Left ventricle myocardium superior (tissue), 1 donor: Measurements from ENCODE around the gene ZNF330. TPM values are rescaled to one million over a fixed set of nuclear protein-coding genes. Genes with fewer than 3 reads are reported as not detected.
A peak's percentile ranks its signal among the peaks of the same experiment; 100 is the strongest.
"Not testable (repeated sequence)": the region's sequence is repeated elsewhere in the genome, so short reads cannot be mapped to it uniquely, and the experiment has no call there.

ENCODE experiments used
- ATAC-seq: fragments of 200-7000 bp; cut with Tn5 transposase; one replicate; pipeline ENCODE4 v1.9.1; 2020; ENCODE audit warnings: mild to moderate bottlenecking, moderate library complexity
- DNase-seq: peaks from one replicate; pipeline ENCODE4 v3.0.0-alpha.2; 2020
- intact Hi-C: fragments of 100-400 bp; cut with micrococcal nuclease; formaldehyde crosslinking; loops from one replicate; pipeline ENCODE4 v1.11.0; 2022
- long read RNA-seq: library from polyadenylated mRNA; unstranded; transcript quantifications from one replicate; pipeline ENCODE4 v2.0.0, GENCODE V29; 2021
- total RNA-seq: library from RNA; stranded (reverse); fragmentation: NEBNext Ultra II Directional; extraction: Animal tissue kit (Norgen Biotek cat#: 25700); gene quantifications from one replicate; pipeline ENCODE4 v1.2.1, GENCODE V29; 2021
- donor health status: DM: no; HTN: yes; CAD: no; lungs with severe emphysema.

ZNF330 gene
- total RNA-seq: 160 TPM
- long read RNA-seq, transcript ZNF330-207 (2 exons, 733 nt): major isoform, 15 of 36 reads
- long read RNA-seq, partial matches to known transcripts: 15 of 36 reads
- long read RNA-seq, other reads (novel, unspliced or antisense): 6 of 36 reads

DNA sequence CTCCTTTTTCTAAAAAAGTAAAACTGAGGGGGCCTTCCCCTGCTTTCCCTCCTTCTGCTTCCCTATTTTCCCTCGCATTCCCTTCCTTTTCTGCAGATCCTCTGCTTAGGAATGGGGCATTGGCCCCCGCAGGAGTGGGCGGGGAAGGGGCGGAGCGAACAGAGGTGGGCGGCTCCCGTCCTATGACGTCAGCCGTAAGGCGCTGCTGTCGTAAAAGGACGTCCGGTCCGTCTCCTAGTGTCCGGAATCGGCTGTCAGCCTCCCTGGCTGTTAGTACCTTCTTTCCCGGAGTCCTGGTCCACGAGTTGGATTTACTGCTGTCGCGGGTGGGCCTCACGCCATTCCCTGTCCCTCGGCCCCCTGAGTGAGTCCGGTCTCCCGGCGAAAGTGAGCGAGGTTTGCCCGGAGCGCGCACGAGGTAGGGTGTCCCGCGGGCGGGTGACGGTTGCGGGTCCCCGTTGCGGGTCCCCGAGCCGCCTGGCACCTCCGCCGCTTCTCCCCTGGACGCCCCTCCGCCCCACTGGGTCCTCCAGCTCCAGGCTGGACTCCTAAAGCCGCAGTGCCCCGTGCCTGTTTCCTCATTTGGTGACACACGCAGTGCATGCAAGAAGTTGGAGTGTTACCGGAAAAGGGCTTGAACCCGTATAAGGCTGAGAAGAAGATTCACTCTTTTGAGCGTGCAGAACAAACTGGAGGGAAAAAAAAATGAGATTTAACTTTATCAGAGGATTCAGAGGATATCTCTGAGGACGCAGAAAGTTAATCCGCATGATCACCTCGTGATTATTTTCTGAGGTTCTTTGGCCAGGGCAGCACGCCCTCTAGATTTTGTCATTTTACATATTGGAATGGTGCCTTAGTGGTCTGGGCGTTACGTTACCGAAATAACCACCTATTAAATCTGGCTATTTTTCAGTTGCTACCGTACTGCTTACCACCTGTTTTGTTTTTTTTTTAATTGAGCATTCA lies at the start of gene ZNF330:
ZNF330 (plus strand) TSS at position 205 of the 969 bp plus-strand sequence. CDS start 1,477 bp downstream, outside the sequence.
- ATAC-seq: peak; percentile 96
- intact Hi-C loops: no loop called here
- peak; percentile 97 for DNase-seq

DNA sequence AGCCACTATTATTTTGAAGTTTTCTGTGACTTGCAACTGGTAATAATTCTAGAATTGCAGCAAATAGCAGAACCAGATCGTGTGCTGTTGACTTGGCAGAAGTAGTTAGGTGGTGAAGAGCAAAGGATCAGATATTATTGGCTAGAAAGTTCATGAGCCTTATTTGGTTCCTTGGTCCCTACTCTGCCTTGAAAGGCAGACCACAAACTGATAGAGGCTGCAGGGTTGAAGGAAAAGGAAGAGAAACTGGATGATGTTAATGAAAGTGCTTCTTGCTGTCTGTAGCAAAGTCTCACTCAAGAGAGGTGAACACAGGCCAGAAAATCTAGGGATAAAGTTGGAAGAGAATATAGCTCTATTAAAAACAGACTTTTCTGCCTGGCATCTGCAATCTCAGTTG lies 46.2 kb upstream of the ZNF330 start:
- ATAC-seq (no peak), DNase-seq (no peak)
- intact Hi-C loops: no loop called here

DNA sequence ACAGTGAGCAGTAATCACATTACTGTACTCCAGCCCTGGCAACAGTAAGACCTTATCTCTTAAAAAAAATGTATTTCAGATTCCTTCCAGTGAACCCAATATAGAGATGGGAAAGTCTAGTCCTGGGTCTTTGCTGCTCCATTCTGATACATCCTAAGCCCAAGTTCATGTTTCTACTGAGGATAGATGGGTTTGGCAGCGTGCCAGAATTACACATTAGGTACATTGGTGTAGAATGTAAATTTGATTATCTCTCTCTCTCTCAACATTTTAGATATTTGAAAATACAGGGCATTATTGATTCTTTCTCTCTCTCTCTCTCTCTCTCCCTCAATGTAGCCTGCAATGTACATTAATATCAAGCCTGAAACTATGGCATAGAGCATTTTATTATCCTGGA lies 43.5 kb upstream of the ZNF330 start:
- intact Hi-C loops: no loop called here
- no peak for DNase-seq
- no peak for ATAC-seq

- intact Hi-C loops: no loop called here
- ATAC-seq (no peak), DNase-seq (no peak)
Observed at GRCh38 chr4:141179474-141180373, 41.0 kb upstream of the ZNF330 start.

GRCh38 chr4:141180991-141181761 lies 39.5 kb upstream of the ZNF330 start:
- ATAC-seq (no peak), DNase-seq (no peak)
- intact Hi-C loops: no loop called here

DNA sequence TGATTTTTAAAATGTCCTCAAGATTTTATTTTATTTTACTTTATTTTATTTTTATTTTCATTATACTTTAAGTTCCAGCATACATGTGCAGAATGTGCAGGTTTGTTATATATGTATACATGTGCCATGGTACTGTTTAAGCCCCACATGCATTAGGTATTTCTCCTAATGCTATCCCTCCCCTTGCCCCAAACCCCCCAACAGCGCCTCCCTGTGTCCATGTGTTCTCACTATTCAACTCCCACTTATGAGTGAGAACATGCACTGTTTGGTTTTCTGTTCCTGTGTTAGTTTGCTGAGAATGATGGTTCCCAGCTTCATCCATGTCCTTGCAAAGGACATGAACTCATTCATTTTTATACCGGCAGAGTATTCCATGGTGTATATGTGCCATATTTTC lies 37.2 kb upstream of the ZNF330 start:
- intact Hi-C loops, ATAC-seq, DNase-seq: not testable (repeated sequence)

- no peak for ATAC-seq
Observed at GRCh38 chr4:141192564-141192963, 28.1 kb upstream of the ZNF330 start.

DNA sequence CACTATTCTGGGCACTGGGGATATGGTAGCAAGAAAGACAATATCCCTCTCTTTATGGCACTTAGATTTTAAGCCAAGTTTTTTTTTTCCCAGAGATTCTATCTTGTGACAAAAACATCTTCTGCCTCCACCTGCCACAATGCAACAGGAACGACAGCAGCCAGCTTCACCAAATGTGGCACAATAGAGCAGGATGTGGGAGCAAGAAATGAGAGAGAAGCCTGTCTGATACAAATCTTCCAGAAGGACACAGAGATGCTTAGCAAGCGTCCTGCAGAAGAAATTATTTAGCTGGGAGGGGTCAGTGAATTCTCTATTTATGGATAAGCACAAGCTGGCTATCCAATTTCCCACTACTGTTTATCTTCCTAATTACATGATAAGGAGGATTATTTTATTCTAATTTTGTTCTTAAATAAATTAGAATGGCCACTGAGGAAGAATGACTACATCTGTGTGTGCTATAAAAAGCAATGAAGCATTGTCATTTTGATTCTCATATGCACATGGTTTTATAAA lies 27.1 kb upstream of the ZNF330 start:
- intact Hi-C loops: no loop called here
- no peak for ATAC-seq

More at GRCh38 chr4:141192564-141192963, 28.1 kb upstream of the ZNF330 start:
- DNase-seq: no peak
- intact Hi-C loops: no loop called here

GRCh38 chr4:141195095-141195707 lies 25.5 kb upstream of the ZNF330 start:
- DNase-seq (no peak), ATAC-seq (peak; percentile 50)
- intact Hi-C loops: no loop called here

More for the DNA sequence above, 27.1 kb upstream of the ZNF330 start:
- DNase-seq: no peak

DNA sequence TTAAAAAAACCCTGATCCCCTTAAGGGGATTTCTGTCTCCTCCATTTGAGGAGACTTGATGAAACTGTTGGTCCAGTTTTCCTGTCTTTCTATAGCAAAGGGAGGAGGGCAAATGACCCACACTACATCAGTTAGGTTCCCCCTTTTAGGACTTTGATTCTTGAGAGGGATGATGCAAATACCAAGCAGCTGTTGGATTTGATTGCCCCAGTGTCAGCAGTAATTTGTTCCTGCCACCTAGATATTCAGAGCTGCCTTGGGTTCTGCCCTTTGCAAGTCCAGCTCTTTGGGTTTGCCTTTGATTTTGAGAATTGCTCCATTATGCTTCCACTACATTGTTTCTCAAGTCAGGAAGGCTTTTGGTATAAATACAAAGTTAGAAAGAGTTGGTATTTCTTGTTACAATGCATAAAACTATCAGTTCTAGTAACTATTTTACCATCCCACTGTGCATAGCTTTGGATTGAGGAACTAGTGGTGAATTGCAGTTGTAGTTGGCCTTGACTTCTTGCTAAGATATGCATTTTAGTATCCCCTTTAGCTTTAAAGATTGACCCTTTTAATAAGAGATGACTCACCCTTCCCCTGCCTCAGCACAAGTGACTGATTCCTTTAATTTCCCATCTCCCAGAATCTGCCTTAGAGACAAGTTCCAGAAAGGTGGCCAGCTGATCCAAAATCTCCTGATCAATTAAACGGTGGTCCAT lies 24.3 kb upstream of the ZNF330 start:
- intact Hi-C loops: no loop called here
- DNase-seq: no peak
- ATAC-seq: peak; percentile 55

GRCh38 chr4:141207961-141208360 lies 12.7 kb upstream of the ZNF330 start:
- DNase-seq (no peak), ATAC-seq (peak; percentile 54)
- intact Hi-C loops: no loop called here

GRCh38 chr4:141210168-141210567 lies 10.5 kb upstream of the ZNF330 start:
- no peak for DNase-seq
- intact Hi-C loops: no loop called here
- no peak for ATAC-seq

DNA sequence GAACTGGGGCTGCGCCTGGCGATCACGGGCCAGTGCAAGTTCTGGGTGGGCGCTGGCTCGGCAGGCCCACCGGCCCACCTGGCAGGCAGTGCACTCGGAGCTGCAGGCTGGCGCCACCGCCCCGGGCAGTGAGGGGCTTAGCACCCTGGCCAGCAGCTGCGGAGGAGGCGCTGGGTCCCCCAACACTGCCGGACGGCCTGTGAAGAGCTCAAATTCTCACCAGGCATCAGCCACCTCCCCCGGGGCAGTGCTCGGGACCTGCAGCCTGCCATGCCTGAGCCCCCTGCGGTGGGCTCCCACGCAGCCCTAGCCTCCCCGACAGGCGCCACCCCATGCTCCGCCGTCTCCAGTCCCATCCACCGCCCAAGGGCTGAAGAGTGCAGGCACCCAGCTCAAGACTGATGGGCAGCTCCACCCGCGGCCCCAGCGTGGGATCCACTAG lies 7.1 kb upstream of the ZNF330 start:
- ATAC-seq (no peak), DNase-seq (no peak)
- intact Hi-C loops: no loop called here

GRCh38 chr4:141215030-141215429 lies 5.7 kb upstream of the ZNF330 start:
- ATAC-seq (peak; percentile 11), DNase-seq (no peak)
- intact Hi-C loops: no loop called here

- peak; percentile 28 for DNase-seq
- intact Hi-C loops: no loop called here
Observed at GRCh38 chr4:141216002-141216761, 4.5 kb upstream of the ZNF330 start.

GRCh38 chr4:141220271-141220670 lies 424 bp upstream of the ZNF330 start:
- intact Hi-C loops: no loop called here
- DNase-seq (no peak), ATAC-seq (peak; percentile 13)

More at GRCh38 chr4:141216002-141216761, 4.5 kb upstream of the ZNF330 start:
- ATAC-seq: peak; percentile 60

DNA sequence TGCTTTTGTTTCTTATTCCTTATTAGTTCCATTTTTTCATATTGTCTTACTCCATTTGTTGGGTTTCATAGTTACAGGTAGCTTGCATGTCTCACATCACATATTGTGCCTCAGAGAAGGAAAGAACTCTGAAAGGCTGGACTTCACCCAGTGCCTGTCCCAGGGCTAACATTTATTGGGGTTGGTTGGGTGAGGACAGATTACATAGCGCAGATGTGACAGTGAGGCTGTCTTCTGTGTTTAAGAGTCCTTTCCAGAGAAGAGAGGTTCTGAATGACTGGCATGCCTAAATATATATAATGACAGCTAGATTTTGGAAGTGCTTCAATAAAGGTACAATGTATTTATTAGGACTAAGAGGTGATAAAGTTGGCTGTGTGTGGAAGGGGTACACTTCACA lies 2.7 kb downstream of the ZNF330 start:
- ATAC-seq: peak; percentile 44
- intact Hi-C loops: no loop called here
- DNase-seq: no peak
